PC-3 (cell line): ENCODE data around the gene CABLES1.

ENCODE experiments used
- CTCF ChIP-seq: fragments of 300-600 bp; sonication (generic); conservative IDR thresholded peaks from 2 replicates; pipeline ENCODE4 v1.5.1; 2017; ENCODE audit warnings: antibody characterized with exemption, low read depth, mild to moderate bottlenecking, low read length
- EZH2 ChIP-seq: fragments of 300-600 bp; sonication (generic); IDR thresholded peaks from one replicate; pipeline ENCODE4 v1.6.1; 2017; ENCODE audit warnings: antibody characterized with exemption, mild to moderate bottlenecking, low read length; ENCODE audit not compliant: unreplicated experiment
- EZH2phosphoT487 ChIP-seq: fragments of 300-600 bp; sonication (generic); IDR thresholded peaks from 2 replicates; pipeline ENCODE4 v1.6.1; 2018; ENCODE audit warnings: mild to moderate bottlenecking, antibody characterized with exemption, low read length, borderline replicate concordance

GRCh38 chr18:23207994-23208393, 72.7 kb downstream of the CABLES1 start:
- TF ChIP-seq CTCF (no peak), EZH2phosphoT487 (no peak), EZH2 (no peak)
